B cell (primary cell): ENCODE results near the gene TBC1D2.

Experiments
- EZH2 ChIP-seq: IDR thresholded peaks from 2 replicates; pipeline ENCODE4 v1.6.1; 2012; ENCODE audit warnings: borderline replicate concordance, low read depth, mild to moderate bottlenecking, moderate library complexity, low read length; ENCODE audit not compliant: insufficient read depth, poor library complexity, severe bottlenecking
- TF ChIP-seq, protein P1 (sequence below): fragments of 200-600 bp; IDR thresholded peaks from one replicate; pipeline ENCODE4 v1.8.0; 2022; ENCODE audit warnings: antibody characterized with exemption, mild to moderate bottlenecking

DNA sequence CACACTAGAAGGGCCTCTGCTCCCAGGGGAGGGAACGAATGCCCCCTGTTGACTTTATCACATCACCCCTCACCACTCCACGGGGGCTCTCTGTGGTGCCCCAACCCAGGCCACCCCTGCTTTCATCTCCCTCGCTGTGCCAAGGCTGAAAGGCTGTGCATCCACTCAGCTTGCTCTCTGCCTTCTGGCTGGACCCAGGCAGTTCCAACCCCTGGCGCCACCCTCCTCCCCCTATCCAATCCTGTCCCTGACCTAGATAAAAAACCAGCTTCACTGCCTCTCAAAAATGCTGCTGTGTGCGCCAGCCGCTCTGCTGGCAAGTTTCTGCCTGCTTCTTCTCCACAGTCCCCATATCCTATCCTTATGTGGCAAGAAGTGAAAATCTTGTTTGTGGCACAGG, 40.6 kb downstream of the TBC1D2 start:
- TF ChIP-seq, protein P1, sequence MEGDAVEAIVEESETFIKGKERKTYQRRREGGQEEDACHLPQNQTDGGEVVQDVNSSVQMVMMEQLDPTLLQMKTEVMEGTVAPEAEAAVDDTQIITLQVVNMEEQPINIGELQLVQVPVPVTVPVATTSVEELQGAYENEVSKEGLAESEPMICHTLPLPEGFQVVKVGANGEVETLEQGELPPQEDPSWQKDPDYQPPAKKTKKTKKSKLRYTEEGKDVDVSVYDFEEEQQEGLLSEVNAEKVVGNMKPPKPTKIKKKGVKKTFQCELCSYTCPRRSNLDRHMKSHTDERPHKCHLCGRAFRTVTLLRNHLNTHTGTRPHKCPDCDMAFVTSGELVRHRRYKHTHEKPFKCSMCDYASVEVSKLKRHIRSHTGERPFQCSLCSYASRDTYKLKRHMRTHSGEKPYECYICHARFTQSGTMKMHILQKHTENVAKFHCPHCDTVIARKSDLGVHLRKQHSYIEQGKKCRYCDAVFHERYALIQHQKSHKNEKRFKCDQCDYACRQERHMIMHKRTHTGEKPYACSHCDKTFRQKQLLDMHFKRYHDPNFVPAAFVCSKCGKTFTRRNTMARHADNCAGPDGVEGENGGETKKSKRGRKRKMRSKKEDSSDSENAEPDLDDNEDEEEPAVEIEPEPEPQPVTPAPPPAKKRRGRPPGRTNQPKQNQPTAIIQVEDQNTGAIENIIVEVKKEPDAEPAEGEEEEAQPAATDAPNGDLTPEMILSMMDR, result no peak
- no peak for TF ChIP-seq EZH2
